SK-N-SH (cell line): Measurements from ENCODE around the gene GLUL.

Source experiments
- EP300 ChIP-seq, 2 experiments: IDR thresholded peaks; 2 replicates each; pipeline versions ENCODE4 v1.4.0 to v1.6.1; 2012; ENCODE audit warnings: borderline replicate concordance in 1 of 2, low read depth in 1 of 2, low read length in 1 of 2
- GABPA ChIP-seq: IDR thresholded peaks from 2 replicates; pipeline ENCODE4 v1.4.0; 2012; ENCODE audit warnings: low read depth, mild to moderate bottlenecking
- TF ChIP-seq, protein P1 (sequence below): fragments of 200-600 bp; sonication (generic); IDR thresholded peaks from 2 replicates; pipeline ENCODE4 v1.6.1; 2017; ENCODE audit warnings: antibody characterized with exemption, mild to moderate bottlenecking, moderate library complexity
- TF ChIP-seq, protein P2 (sequence below): IDR thresholded peaks from 2 replicates; pipeline ENCODE4 v1.4.0; 2012; ENCODE audit warnings: low read depth, borderline replicate concordance

DNA sequence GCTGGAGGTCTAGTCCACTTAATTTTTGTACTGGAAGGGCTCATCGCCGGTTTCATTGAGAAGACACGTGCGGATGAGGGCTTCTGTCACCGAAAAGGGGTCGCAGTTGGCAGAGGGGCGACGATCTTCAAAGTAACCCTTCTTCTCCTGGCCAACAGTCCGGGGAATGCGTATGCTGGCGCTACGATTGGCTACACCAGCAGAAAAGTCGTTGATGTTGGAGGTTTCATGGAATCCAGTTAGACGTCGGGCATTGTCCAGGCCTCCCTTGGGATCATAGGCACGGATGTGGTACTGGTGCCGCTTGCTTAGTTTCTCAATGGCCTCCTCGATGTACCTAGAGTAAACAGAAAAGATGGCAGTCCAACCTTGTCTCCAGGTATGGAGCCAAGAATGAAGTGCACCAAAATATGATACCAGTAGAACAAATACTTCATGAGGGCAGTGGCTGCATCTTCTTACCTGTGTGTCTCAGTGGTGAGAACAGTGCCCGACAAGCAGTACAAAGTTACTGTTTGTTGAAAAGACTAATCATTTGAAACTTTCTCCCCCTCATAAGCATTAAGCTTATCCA is 7.1 kb downstream of the GLUL start:
- TF ChIP-seq, protein P1, sequence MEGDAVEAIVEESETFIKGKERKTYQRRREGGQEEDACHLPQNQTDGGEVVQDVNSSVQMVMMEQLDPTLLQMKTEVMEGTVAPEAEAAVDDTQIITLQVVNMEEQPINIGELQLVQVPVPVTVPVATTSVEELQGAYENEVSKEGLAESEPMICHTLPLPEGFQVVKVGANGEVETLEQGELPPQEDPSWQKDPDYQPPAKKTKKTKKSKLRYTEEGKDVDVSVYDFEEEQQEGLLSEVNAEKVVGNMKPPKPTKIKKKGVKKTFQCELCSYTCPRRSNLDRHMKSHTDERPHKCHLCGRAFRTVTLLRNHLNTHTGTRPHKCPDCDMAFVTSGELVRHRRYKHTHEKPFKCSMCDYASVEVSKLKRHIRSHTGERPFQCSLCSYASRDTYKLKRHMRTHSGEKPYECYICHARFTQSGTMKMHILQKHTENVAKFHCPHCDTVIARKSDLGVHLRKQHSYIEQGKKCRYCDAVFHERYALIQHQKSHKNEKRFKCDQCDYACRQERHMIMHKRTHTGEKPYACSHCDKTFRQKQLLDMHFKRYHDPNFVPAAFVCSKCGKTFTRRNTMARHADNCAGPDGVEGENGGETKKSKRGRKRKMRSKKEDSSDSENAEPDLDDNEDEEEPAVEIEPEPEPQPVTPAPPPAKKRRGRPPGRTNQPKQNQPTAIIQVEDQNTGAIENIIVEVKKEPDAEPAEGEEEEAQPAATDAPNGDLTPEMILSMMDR: no peak
- TF ChIP-seq, protein P2, sequence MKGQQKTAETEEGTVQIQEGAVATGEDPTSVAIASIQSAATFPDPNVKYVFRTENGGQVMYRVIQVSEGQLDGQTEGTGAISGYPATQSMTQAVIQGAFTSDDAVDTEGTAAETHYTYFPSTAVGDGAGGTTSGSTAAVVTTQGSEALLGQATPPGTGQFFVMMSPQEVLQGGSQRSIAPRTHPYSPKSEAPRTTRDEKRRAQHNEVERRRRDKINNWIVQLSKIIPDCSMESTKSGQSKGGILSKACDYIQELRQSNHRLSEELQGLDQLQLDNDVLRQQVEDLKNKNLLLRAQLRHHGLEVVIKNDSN: no peak
- TF ChIP-seq EP300 (IDR thresholded peaks at IDR 0.05; ENCODE audit: borderline replicate concordance in 1 of 2, low read depth in 1 of 2, low read length in 1 of 2) (no peak), GABPA (no peak)
